ENCODE measurements around the gene COL1A2.

GRCh38 chr7:94382746-94383145 lies 11.9 kb upstream of the COL1A2 start:
- TF ChIP-seq, protein P1, sequence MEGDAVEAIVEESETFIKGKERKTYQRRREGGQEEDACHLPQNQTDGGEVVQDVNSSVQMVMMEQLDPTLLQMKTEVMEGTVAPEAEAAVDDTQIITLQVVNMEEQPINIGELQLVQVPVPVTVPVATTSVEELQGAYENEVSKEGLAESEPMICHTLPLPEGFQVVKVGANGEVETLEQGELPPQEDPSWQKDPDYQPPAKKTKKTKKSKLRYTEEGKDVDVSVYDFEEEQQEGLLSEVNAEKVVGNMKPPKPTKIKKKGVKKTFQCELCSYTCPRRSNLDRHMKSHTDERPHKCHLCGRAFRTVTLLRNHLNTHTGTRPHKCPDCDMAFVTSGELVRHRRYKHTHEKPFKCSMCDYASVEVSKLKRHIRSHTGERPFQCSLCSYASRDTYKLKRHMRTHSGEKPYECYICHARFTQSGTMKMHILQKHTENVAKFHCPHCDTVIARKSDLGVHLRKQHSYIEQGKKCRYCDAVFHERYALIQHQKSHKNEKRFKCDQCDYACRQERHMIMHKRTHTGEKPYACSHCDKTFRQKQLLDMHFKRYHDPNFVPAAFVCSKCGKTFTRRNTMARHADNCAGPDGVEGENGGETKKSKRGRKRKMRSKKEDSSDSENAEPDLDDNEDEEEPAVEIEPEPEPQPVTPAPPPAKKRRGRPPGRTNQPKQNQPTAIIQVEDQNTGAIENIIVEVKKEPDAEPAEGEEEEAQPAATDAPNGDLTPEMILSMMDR (IDR thresholded peaks at IDR 0.05) = no peak
- no peak for TF ChIP-seq POLR2A (IDR thresholded peaks at IDR 0.05)
